Trophoblast cell (in vitro differentiated cells and primary cell): ENCODE results near the gene CTAG2.

Source experiments
- DNase-seq, 2 donors: peaks; one replicate each; pipeline ENCODE4 v3.0.0-alpha.2; 2016
- H2AFZ ChIP-seq: 2 replicates; pipeline ENCODE4 v1.6.1; 2013; ENCODE audit warnings: low read length, moderate library complexity, mild to moderate bottlenecking; ENCODE audit not compliant: insufficient read depth, poor library complexity
- H2AK5ac ChIP-seq: 2 replicates; pipeline ENCODE4 v1.6.1; 2013; ENCODE audit warnings: mild to moderate bottlenecking, low read length
- H2BK120ac ChIP-seq: 2 replicates; pipeline ENCODE4 v1.6.1; 2013; ENCODE audit warnings: low read length, mild to moderate bottlenecking, moderate library complexity; ENCODE audit not compliant: insufficient read depth, poor library complexity
- H2BK12ac ChIP-seq: 2 replicates; pipeline ENCODE4 v1.6.1; 2013; ENCODE audit warnings: mild to moderate bottlenecking, low read length, moderate library complexity
- H2BK5ac ChIP-seq: 2 replicates; pipeline ENCODE4 v1.6.1; 2013; ENCODE audit warnings: low read length, low read depth, moderate library complexity, mild to moderate bottlenecking; ENCODE audit not compliant: poor library complexity
- H3K14ac ChIP-seq: 2 replicates; pipeline ENCODE4 v1.6.1; 2013; ENCODE audit warnings: mild to moderate bottlenecking, low read length
- H3K18ac ChIP-seq: 2 replicates; pipeline ENCODE4 v1.6.1; 2013; ENCODE audit warnings: mild to moderate bottlenecking, low read length
- H3K23ac ChIP-seq: 2 replicates; pipeline ENCODE4 v1.6.1; 2013; ENCODE audit warnings: low read length
- H3K27ac ChIP-seq: 2 replicates; pipeline ENCODE4 v1.5.1; 2013; ENCODE audit warnings: low read depth, mild to moderate bottlenecking, inconsistent platforms, low read length, moderate library complexity
- H3K27me3 ChIP-seq: 2 replicates; pipeline ENCODE4 v1.6.1; 2013; ENCODE audit warnings: inconsistent platforms, mild to moderate bottlenecking, low read length, moderate library complexity; ENCODE audit not compliant: insufficient read depth
- H3K36me3 ChIP-seq, 2 experiments: 1 replicate in 1 of 2; 2 replicates in 1 of 2; pipeline ENCODE4 v1.6.1; 2013; ENCODE audit warnings: low read length in 2 of 2, mild to moderate bottlenecking in 2 of 2, moderate library complexity in 1 of 2; ENCODE audit not compliant: insufficient read depth in 2 of 2, control insufficient read depth in 1 of 2
- H3K4ac ChIP-seq: 2 replicates; pipeline ENCODE4 v1.6.1; 2013; ENCODE audit warnings: low read depth, mild to moderate bottlenecking, low read length, moderate library complexity
- H3K4me1 ChIP-seq, 2 experiments: 1 replicate in 1 of 2; 2 replicates in 1 of 2; pipeline ENCODE4 v1.6.1; 2013; ENCODE audit warnings: low read length in 2 of 2, mild to moderate bottlenecking in 2 of 2, moderate library complexity in 1 of 2; ENCODE audit not compliant: insufficient read depth in 2 of 2, control insufficient read depth in 1 of 2
- H3K4me2 ChIP-seq: 2 replicates; pipeline ENCODE4 v1.6.1; 2013; ENCODE audit warnings: inconsistent platforms, mild to moderate bottlenecking, low read length, moderate library complexity
- H3K4me3 ChIP-seq: 2 replicates; pipeline ENCODE4 v1.5.1; 2013; ENCODE audit warnings: mild to moderate bottlenecking, low read depth, low read length, inconsistent platforms
- H3K79me1 ChIP-seq: one replicate; pipeline ENCODE4 v1.6.1; 2013; ENCODE audit warnings: low read length
- H3K79me2 ChIP-seq: 2 replicates; pipeline ENCODE4 v1.6.1; 2013; ENCODE audit warnings: low read length, mild to moderate bottlenecking; ENCODE audit not compliant: control insufficient read depth, insufficient read depth, poor library complexity
- H3K9ac ChIP-seq: 2 replicates; pipeline ENCODE4 v1.6.1; 2013; ENCODE audit warnings: mild to moderate bottlenecking, low read length
- H3K9me3 ChIP-seq: 2 replicates; pipeline ENCODE4 v1.6.1; 2013; ENCODE audit warnings: low read depth, mild to moderate bottlenecking, control low read depth, inconsistent platforms, low read length; ENCODE audit not compliant: insufficient read depth
- H4K12ac ChIP-seq: 2 replicates; pipeline ENCODE4 v1.6.1; 2013; ENCODE audit warnings: low read depth, mild to moderate bottlenecking, low read length, moderate library complexity
- H4K8ac ChIP-seq: 2 replicates; pipeline ENCODE4 v1.6.1; 2013; ENCODE audit warnings: low read depth, mild to moderate bottlenecking, low read length, moderate library complexity
- H4K91ac ChIP-seq: one replicate; pipeline ENCODE4 v1.6.1; 2013; ENCODE audit warnings: low read depth, mild to moderate bottlenecking, low read length, moderate library complexity
- WGBS: extraction: QIAGEN DNeasy Blood & Tissue Kit; methylation state at CpG from one replicate; pipeline ENCODE4 v1.1.7; 2013; ENCODE audit warnings: missing lambda C conversion rate; ENCODE audit not compliant: insufficient read length, insufficient coverage; ENCODE audit errors: extremely low coverage; 5-methylcytosine and 5-hydroxymethylcytosine counted together

CTAG2 gene

GRCh38 chrX:154661170-154661569, 7.8 kb upstream of the CTAG2 start:
- no peak overlapping the region for H3K4ac ChIP-seq
- H3K14ac ChIP-seq, result no peak overlapping the region
- H3K4me2 ChIP-seq, result no peak overlapping the region
- no peaks in the 10 kb centered on the region for H3K4me1 ChIP-seq
- H4K12ac ChIP-seq, result no peak overlapping the region
- no peak overlapping the region for H4K91ac ChIP-seq
- no peak overlapping the region for H3K27ac ChIP-seq
- H2AFZ ChIP-seq, result no peak overlapping the region
- no peaks in the 10 kb centered on the region for H3K79me1 ChIP-seq
- H3K23ac ChIP-seq, result no peak overlapping the region
- no peaks in the 10 kb centered on the region for H3K79me2 ChIP-seq
- no peak overlapping the region for H2BK12ac ChIP-seq
- H4K8ac ChIP-seq, result no peak overlapping the region
- H3K36me3 ChIP-seq, result no peaks in the 10 kb centered on the region
- H2BK120ac ChIP-seq, result no peak overlapping the region
- no peak overlapping the region for H3K9ac ChIP-seq
- DNase-seq, result no peak
- WGBS, result no CpG with 5 or more reads among the region's 4 CpGs
- no peak overlapping the region for H2BK5ac ChIP-seq
- H3K9me3 ChIP-seq, result peaks cover 3% of the 10 kb centered on the region
- no peak overlapping the region for H3K18ac ChIP-seq
- no peak overlapping the region for H3K4me3 ChIP-seq
- no peaks in the 10 kb centered on the region for H3K27me3 ChIP-seq
- H2AK5ac ChIP-seq, result no peak overlapping the region

GRCh38 chrX:154660541-154660940, 7.2 kb upstream of the CTAG2 start:
- Histone ChIP-seq H2BK5ac (no peak overlapping the region), H4K8ac (no peak overlapping the region), H4K91ac (no peak overlapping the region), H2AK5ac (no peak overlapping the region), H3K23ac (no peak overlapping the region), H3K27ac (no peak overlapping the region), H3K4me2 (no peak overlapping the region), H3K9ac (no peak overlapping the region), H3K4me3 (no peak overlapping the region), H3K4ac (no peak overlapping the region), H4K12ac (no peak overlapping the region), H3K18ac (no peak overlapping the region), H3K4me1 (no peaks in the 10 kb centered on the region), H2BK12ac (no peak overlapping the region), H2AFZ (no peak overlapping the region), H3K14ac (no peak overlapping the region), H3K79me2 (no peaks in the 10 kb centered on the region), H3K9me3 (peaks cover 3% of the 10 kb centered on the region), H3K79me1 (no peaks in the 10 kb centered on the region), H2BK120ac (no peak overlapping the region), H3K36me3 (no peaks in the 10 kb centered on the region), H3K27me3 (no peaks in the 10 kb centered on the region)
- DNase-seq, result no peak
- WGBS, result no CpG with 5 or more reads among the region's 6 CpGs

GRCh38 chrX:154658957-154659356, 5.6 kb upstream of the CTAG2 start:
- Histone ChIP-seq H4K91ac (no peak overlapping the region), H4K12ac (no peak overlapping the region), H3K27ac (no peak overlapping the region), H2BK5ac (no peak overlapping the region), H3K27me3 (no peaks in the 10 kb centered on the region), H3K79me2 (no peaks in the 10 kb centered on the region), H2AK5ac (no peak overlapping the region), H4K8ac (no peak overlapping the region), H3K4me1 (no peaks in the 10 kb centered on the region), H3K36me3 (no peaks in the 10 kb centered on the region), H2BK12ac (no peak overlapping the region), H3K4me3 (no peak overlapping the region), H2BK120ac (no peak overlapping the region), H3K23ac (no peak overlapping the region), H3K9me3 (peaks cover 3% of the 10 kb centered on the region), H3K18ac (no peak overlapping the region), H3K9ac (no peak overlapping the region), H3K79me1 (no peaks in the 10 kb centered on the region), H3K4ac (no peak overlapping the region), H3K4me2 (no peak overlapping the region), H2AFZ (no peak overlapping the region), H3K14ac (no peak overlapping the region)
- no CpG with 5 or more reads among the region's 11 CpGs for WGBS
- no peak for DNase-seq

GRCh38 chrX:154658187-154658586, 4.8 kb upstream of the CTAG2 start:
- H3K9me3 ChIP-seq, result peaks cover 3% of the 10 kb centered on the region
- no peaks in the 10 kb centered on the region for H3K36me3 ChIP-seq
- no CpG with 5 or more reads among the region's 12 CpGs for WGBS
- no peak overlapping the region for H4K8ac ChIP-seq
- DNase-seq, result no peak
- no peak overlapping the region for H2AFZ ChIP-seq
- H3K9ac ChIP-seq, result no peak overlapping the region
- H3K27ac ChIP-seq, result no peak overlapping the region
- no peak overlapping the region for H3K14ac ChIP-seq
- H4K12ac ChIP-seq, result no peak overlapping the region
- H2AK5ac ChIP-seq, result no peak overlapping the region
- H3K4me1 ChIP-seq, result no peaks in the 10 kb centered on the region
- H3K4ac ChIP-seq, result no peak overlapping the region
- H2BK120ac ChIP-seq, result no peak overlapping the region
- H3K79me2 ChIP-seq, result no peaks in the 10 kb centered on the region
- H3K79me1 ChIP-seq, result no peaks in the 10 kb centered on the region
- H3K23ac ChIP-seq, result no peak overlapping the region
- no peak overlapping the region for H3K18ac ChIP-seq
- no peak overlapping the region for H3K4me2 ChIP-seq
- no peak overlapping the region for H3K4me3 ChIP-seq
- H2BK12ac ChIP-seq, result no peak overlapping the region
- H2BK5ac ChIP-seq, result no peak overlapping the region
- no peak overlapping the region for H4K91ac ChIP-seq
- no peaks in the 10 kb centered on the region for H3K27me3 ChIP-seq
